Measurements from ENCODE around the gene LRIG1. TPM values are rescaled to one million over a fixed set of nuclear protein-coding genes. Genes with fewer than 3 reads are reported as not detected.

The LRIG1 gene
- total RNA-seq, 1 experiment from 2014 or later: 2.2 TPM

DNA sequence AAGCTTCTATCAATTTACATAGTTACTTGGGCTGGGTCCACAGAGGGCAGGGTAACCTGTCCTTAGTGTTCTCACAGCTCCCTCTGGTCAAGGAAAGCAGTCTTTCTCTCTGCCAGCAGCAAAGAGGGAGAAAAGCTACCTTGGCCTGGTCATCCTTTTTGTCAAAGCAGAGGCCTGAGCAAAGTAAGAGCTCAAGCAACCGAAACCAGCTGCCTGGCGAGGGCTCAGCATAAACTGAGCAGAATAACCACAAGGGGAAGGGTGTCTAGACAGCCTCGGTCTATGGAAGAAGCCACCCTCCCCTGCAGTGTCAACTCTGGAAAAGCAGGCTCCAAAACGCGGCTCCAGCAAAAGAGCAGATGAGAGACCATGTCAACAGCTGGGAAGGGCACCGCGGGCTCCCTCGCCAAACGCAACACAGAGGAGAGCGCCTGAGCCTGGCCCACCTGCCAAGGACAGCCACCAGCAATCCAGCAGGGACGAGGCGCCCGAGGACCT is 17.4 kb downstream of the LRIG1 start:
- Histone ChIP-seq H3K9ac (ENCODE audit: low read length) (no peak overlapping the region), H3K4me2 (ENCODE audit: low read length) (no peak overlapping the region), H3K27ac (ENCODE audit: low read length) (no peak overlapping the region), H3K36me3 (ENCODE audit: low read depth, low read length) (no peaks in the 10 kb centered on the region), H3K9me3 (ENCODE audit: low read length) (no peaks in the 10 kb centered on the region), H4K20me1 (ENCODE audit: low read length) (no peaks in the 10 kb centered on the region), H3K9me2 (replicated peaks; ENCODE audit: low read length) (no peaks in the 10 kb centered on the region), H3K4me1 (ENCODE audit: insufficient read depth, low read length) (no peaks in the 10 kb centered on the region), H3K4me3 (ENCODE audit: low read length) (no peak overlapping the region), H3K79me2 (ENCODE audit: low read length) (no peaks in the 10 kb centered on the region), H2AFZ (ENCODE audit: low read length) (no peak overlapping the region), H3K27me3 (ENCODE audit: low read length) (no peaks in the 10 kb centered on the region), H3F3A (ENCODE audit: low read length, unreplicated experiment) (no peaks in the 10 kb centered on the region)
- BruUV-seq (replicated peaks): no TSS peak
- ATAC-seq: no peak
- TF ChIP-seq EZH2phosphoT487 (IDR thresholded peaks at IDR 0.05; ENCODE audit: borderline replicate concordance, low read length) (no peak), EZH2 (IDR thresholded peaks at IDR 0.05; ENCODE audit: low read length, unreplicated experiment) (no peak)
- TF ChIP-seq, protein P1, sequence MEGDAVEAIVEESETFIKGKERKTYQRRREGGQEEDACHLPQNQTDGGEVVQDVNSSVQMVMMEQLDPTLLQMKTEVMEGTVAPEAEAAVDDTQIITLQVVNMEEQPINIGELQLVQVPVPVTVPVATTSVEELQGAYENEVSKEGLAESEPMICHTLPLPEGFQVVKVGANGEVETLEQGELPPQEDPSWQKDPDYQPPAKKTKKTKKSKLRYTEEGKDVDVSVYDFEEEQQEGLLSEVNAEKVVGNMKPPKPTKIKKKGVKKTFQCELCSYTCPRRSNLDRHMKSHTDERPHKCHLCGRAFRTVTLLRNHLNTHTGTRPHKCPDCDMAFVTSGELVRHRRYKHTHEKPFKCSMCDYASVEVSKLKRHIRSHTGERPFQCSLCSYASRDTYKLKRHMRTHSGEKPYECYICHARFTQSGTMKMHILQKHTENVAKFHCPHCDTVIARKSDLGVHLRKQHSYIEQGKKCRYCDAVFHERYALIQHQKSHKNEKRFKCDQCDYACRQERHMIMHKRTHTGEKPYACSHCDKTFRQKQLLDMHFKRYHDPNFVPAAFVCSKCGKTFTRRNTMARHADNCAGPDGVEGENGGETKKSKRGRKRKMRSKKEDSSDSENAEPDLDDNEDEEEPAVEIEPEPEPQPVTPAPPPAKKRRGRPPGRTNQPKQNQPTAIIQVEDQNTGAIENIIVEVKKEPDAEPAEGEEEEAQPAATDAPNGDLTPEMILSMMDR (conservative IDR thresholded peaks at IDR 0.05; ENCODE audit: low read depth, low read length): no peak
- DNase-seq: no peak
- POLR2A ChIA-PET (ENCODE audit: unreplicated experiment): no interaction called here
- intact Hi-C loops (cut with micrococcal nuclease): no loop called here
- CTCF ChIA-PET: no interaction called here

- Histone ChIP-seq H2AFZ (ENCODE audit: low read length) (no peak overlapping the region), H3F3A (ENCODE audit: low read length, unreplicated experiment) (no peaks in the 10 kb centered on the region), H3K27ac (ENCODE audit: low read length) (no peak overlapping the region), H3K9me2 (replicated peaks; ENCODE audit: low read length) (no peaks in the 10 kb centered on the region), H3K9me3 (ENCODE audit: low read length) (no peaks in the 10 kb centered on the region), H3K27me3 (ENCODE audit: low read length) (no peaks in the 10 kb centered on the region), H3K36me3 (ENCODE audit: low read depth, low read length) (no peaks in the 10 kb centered on the region), H3K4me3 (ENCODE audit: low read length) (no peak overlapping the region), H4K20me1 (ENCODE audit: low read length) (no peaks in the 10 kb centered on the region), H3K4me2 (ENCODE audit: low read length) (no peak overlapping the region), H3K9ac (ENCODE audit: low read length) (no peak overlapping the region), H3K4me1 (ENCODE audit: insufficient read depth, low read length) (no peaks in the 10 kb centered on the region), H3K79me2 (ENCODE audit: low read length) (no peaks in the 10 kb centered on the region)
- intact Hi-C loops (cut with micrococcal nuclease): no loop called here
- TF ChIP-seq EZH2 (IDR thresholded peaks at IDR 0.05; ENCODE audit: low read length, unreplicated experiment): no peak
- no peak for TF ChIP-seq EZH2phosphoT487 (IDR thresholded peaks at IDR 0.05; ENCODE audit: borderline replicate concordance, low read length)
- TF ChIP-seq, protein P1 (conservative IDR thresholded peaks at IDR 0.05; ENCODE audit: low read depth, low read length): no peak
- BruUV-seq (replicated peaks): no TSS peak
- CTCF ChIA-PET: no interaction called here
- ATAC-seq (no peak), DNase-seq (no peak)
- POLR2A ChIA-PET (ENCODE audit: unreplicated experiment): no interaction called here
Measured at GRCh38 chr3:66483006-66483405, 17.8 kb downstream of the LRIG1 start.

GRCh38 chr3:66482018-66482404 is 18.8 kb downstream of the LRIG1 start:
- H2AFZ ChIP-seq (ENCODE audit: low read length): no peak overlapping the region
- TF ChIP-seq EZH2phosphoT487 (IDR thresholded peaks at IDR 0.05; ENCODE audit: borderline replicate concordance, low read length) (no peak), EZH2 (IDR thresholded peaks at IDR 0.05; ENCODE audit: low read length, unreplicated experiment) (no peak)
- TF ChIP-seq, protein P1 (conservative IDR thresholded peaks at IDR 0.05; ENCODE audit: low read depth, low read length): no peak
- no peaks in the 10 kb centered on the region for H3F3A ChIP-seq (ENCODE audit: low read length, unreplicated experiment)
- POLR2A ChIA-PET (ENCODE audit: unreplicated experiment): no interaction called here
- BruUV-seq (replicated peaks): no TSS peak
- H3K27ac ChIP-seq (ENCODE audit: low read length): no peak overlapping the region
- H3K9me2 ChIP-seq (replicated peaks; ENCODE audit: low read length): no peaks in the 10 kb centered on the region
- H3K9ac ChIP-seq (ENCODE audit: low read length): no peak overlapping the region
- DNase-seq (no peak), ATAC-seq (no peak)
- H3K27me3 ChIP-seq (ENCODE audit: low read length): no peaks in the 10 kb centered on the region
- CTCF ChIA-PET: no interaction called here
- no peaks in the 10 kb centered on the region for H4K20me1 ChIP-seq (ENCODE audit: low read length)
- H3K4me2 ChIP-seq (ENCODE audit: low read length): no peak overlapping the region
- H3K9me3 ChIP-seq (ENCODE audit: low read length): no peaks in the 10 kb centered on the region
- H3K4me1 ChIP-seq (ENCODE audit: insufficient read depth, low read length): no peaks in the 10 kb centered on the region
- H3K79me2 ChIP-seq (ENCODE audit: low read length): no peaks in the 10 kb centered on the region
- no peak overlapping the region for H3K4me3 ChIP-seq (ENCODE audit: low read length)
- intact Hi-C loops (cut with micrococcal nuclease): no loop called here
- no peaks in the 10 kb centered on the region for H3K36me3 ChIP-seq (ENCODE audit: low read depth, low read length)

All from PC-3 (cell line).